HG03571 (cell line): Measurements from ENCODE around the gene DCLK1.
A peak's percentile ranks its signal among the peaks of the same experiment; 100 is the strongest.

Source experiments
- ATAC-seq: cut with Tn5 transposase; IDR thresholded peaks from one replicate; pipeline ENCODE4 v1.9.1; 2021; ENCODE audit not compliant: unreplicated experiment

The DCLK1 gene

DNA sequence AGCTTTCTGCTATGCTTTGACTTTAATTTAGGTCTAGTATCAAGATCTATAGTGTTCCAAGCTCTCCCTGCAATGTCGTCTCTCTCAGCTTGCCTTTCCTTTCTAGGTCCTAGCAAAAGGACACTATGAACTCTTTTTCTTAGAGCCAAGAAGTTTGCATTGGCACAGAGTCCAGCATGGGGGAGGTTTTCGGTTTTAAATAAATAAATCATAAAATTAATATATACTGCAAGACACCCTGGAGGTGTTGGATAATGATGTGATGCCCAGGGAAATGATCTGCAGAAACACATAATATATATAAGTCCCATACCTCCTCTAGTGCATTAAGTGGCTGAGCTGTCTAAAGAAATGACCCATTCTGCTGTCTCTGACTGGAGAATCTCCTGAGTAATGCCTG lies 338.3 kb downstream of the DCLK1 start:
- no peak for ATAC-seq

DNA sequence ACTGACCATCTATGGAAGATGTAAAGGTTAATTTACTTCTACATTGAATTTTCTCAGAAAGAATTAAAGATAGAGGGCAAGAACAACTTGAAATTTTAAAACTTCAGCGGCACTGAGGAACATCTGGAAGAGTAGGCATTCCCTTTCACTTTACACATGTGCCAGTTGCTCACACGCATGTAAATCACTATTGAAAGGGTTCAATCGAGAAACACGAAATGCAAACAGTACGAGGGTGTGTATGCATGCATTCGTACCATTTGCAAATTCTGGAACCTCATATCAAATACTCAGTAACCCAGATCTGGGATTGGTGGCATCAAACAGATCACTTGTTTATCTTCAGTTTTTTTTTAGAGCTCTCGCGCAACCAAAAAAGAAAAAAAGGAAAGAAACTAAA lies 339.2 kb downstream of the DCLK1 start:
- ATAC-seq, result no peak

DNA sequence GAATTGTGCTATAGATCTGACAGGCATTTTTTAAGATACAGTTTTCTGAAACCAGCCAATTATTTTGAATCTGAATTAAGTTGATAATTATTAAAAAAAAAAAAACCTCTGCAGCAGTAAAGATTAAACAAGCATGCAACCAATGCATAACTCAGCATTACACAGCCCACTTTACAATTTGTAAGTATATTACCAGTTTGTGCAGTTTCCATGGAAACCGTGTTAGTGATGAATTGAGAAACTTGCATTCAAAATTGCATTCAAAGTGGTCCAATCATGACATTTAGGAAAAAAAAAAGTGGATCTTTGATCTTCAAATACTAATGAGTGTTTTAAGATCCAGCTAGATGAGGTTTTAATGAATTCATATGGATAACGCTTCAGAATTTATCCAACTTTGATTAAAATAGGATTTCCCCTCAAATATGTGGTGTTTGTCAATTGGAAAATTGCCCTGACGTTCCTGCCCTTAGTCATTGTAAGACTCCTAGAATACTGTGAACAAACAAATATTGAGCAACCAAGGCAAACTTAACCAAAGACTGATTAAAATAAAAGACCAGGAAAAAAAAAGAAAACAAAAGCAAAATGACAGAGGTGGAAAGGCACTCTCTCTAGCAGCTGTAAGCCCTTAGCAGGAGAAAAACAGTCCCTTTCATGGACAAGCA lies 339.9 kb downstream of the DCLK1 start:
- ATAC-seq, result no peak

DNA sequence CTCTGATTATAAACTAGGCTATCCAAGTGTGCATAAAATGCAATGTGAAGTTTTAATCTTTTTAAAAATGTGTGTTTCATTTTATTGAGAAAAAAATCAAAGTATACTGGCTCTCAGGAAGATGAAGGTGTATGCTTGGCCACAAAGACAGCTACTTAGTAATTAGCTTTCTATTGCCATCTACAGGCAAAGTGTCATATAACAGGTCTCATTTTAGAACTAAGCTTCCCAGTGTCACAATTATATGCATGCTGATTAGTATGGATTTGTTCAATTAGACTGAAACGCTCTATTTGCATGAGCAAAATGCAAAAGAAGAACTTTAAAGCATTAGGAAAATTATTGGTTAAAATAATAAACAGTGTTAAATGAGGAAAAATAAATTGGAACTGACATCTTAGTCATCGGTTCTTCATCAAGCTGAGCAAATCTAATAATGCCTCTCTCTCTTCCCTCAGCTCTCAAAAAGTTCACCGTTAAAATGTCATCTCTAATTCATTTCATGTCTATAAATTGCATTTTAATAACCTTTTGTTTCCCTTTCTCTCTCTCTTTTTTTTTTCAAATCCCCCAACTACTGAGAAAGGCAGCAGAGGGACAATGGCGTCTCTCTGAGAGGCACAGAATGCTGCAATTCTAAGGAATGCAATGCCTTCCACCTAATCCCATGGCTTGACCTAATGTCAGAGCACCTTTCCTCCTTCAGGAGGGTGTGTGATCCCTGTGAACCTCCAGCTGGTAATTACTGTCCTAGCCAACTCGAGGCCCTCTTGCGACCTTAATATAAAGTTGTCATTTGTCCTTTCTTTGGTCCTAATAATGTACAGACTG lies 341.6 kb downstream of the DCLK1 start:
- peak; percentile 66 for ATAC-seq

DNA sequence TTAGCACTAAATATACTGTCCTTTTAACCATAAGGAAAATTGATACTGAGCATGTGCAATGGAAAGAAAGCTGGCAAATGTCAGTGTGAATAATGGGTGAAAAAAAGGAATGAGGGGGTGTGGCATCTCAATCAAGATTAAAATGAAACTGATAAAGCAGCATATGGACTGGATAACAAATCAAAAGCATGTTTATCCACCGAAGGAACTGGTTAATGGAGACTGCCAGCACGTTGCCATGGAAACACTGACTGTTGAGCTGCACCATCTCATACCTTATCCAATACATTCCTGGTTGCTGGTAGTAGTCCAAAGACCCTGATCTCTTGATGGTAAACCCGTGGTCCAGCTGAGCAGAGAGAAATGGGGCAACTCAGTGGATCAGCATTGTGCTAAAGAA lies 343.2 kb downstream of the DCLK1 start:
- no peak for ATAC-seq

DNA sequence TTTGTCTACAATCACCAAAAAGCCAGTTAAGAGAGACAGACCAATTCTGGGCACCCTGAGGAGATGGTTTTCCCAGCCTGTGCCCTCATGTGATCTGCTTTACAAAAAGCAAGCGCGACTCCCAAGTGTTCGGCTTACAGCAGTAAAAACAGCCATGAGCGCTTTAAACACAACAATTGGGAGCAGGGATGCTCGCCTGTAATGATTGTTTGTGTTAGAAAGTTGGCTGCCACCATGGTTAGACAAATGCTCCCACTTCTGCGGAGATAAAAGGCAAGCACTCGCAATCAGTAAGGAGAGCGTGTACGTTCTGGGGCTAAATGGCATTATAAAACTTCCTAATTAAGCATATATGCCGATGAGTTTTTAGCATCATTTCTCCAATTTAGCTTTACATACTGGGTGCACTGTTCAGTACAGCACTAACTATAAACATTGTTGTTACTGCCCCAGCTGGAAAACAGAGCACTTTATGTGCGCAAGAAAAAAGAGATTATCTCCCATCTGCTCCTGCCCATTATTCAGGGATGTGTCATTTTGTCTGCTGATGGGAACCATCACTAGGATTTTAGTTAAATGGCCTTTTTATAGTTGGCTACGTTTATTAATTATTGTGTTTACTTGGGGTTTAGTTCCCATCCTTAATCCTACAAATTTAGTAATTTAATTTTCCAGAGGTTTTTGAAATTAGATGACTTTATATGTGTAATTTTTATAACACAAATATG lies 345.4 kb downstream of the DCLK1 start:
- ATAC-seq, result no peak

DNA sequence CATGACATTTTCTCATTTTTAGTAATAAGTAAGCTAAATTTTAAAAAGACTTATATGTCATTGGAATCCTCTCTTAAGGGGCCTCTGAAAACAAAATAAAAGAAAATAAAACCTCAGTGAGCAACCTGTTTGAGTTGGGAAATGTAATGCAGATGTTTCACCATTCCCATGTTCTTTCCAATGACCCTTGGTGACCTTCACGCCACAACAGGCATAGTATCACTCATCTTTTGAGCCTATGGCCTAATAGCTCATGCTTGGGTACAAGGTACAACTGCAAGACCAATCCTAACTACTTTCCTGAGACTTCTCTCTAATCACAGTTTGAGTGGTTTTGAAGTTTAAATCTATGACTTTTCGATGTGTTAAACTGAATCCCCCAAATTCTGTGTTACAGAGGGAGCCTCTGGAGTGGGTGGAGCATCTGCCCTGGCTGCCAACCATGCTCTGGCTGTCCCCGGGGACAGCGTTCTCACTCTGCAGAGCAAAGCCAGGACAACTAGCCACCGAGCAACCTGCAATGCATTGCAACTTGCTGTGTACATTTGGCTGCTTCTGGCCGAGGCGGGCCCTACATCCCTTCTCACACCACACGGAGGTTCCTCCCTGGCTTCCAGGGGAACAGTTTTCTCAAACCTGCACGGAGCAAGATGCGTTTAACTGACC lies 346.8 kb downstream of the DCLK1 start:
- no peak for ATAC-seq

DNA sequence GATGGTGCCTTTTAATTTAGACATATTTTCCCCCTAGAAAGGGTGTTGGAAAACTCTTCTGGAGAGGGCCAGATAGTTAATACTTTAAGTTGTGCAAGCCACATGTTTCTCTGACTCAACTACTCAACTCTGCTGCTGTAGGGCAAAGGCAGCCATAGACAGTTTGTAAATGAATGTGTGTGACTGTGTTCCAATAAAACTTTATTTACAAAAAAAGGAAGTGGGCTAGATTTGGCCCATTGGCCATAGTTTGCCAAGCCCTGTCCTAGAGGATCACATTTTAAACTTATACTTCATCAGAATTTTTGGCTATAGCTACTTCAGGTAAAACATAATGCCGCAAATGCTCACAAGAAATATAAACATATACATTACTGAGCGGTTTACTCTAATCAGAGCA lies 348.4 kb downstream of the DCLK1 start:
- no peak for ATAC-seq

DNA sequence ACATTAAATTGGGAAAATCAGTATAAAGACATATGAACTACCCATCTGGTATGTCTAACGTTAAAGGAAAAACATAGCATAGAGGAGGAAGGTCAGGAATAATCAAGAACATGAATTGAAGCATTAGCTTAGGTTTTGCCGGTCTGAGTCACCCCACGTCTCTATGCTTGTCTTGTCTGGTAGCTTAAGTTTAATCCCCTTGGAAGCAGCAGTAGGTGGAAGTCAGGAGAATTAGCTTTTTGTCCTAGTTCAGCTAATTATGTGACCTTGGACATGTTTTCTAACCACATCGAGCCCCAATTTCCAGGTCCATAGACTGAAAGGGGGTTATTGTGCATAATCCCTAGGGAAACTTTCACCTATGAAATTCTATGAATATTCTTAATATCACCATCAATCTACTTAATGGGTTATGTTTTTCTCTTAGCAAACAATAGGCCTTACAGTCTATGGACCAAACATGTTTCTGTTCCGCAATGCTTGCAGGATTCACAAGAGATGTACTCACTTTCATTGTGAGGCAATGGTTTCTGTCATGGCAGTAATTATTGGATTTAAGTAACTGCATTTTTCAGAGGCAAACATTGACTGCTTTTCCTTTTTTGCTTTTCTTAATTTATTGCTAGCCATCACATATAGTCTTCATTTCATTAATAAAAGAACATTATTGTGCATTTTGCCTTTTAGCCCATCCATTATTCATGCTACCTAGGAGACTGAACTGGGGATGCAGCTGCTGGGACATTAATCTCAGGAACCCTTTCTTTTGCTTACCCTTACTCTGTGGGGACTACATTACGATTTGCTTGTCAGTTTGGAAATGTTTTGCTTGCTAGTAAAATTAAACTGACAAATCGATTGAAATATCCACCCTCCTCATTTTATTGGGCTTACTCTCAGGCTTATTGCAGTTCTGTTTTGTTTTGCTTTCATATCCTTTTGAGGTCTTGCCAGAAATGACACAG lies 349.9 kb downstream of the DCLK1 start:
- ATAC-seq, result no peak

DNA sequence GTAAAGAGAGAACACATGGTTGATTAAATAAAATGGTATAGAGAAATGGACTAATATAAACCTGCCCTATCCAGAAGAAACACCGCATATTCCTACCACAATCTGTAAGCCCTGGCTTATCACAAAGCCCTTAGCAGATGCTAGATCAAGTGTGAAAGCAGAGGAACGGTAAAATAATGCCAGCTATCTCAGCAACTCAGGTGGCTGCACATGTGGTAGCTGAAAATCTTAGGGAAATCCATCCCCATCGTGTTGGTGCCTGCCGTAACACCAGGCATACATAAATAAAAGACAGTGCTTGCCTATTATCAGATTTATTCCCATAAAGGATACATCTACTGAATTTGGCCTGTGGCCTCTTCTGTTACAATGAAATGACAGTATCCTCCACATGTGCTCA lies 350.6 kb downstream of the DCLK1 start:
- ATAC-seq, result no peak

DNA sequence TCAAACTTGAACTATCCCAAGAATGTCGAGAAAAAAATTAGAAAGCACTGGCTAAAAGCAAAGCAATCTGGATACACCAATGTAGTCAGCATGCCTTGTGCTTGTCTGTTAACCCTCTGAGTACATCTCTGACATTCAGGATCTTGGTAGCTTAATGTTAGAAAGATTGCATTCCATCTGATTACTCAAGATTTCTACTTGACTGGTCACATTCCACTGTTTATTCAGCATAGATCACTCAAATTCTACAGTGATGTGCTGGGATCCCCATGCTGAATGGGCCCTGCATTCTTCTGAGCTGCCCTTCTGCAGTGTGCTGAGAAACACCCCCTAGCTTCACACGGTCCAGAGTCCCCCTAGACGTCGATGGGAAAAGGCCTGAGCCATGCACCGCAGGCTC lies 359.3 kb downstream of the DCLK1 start:
- no peak for ATAC-seq

DNA sequence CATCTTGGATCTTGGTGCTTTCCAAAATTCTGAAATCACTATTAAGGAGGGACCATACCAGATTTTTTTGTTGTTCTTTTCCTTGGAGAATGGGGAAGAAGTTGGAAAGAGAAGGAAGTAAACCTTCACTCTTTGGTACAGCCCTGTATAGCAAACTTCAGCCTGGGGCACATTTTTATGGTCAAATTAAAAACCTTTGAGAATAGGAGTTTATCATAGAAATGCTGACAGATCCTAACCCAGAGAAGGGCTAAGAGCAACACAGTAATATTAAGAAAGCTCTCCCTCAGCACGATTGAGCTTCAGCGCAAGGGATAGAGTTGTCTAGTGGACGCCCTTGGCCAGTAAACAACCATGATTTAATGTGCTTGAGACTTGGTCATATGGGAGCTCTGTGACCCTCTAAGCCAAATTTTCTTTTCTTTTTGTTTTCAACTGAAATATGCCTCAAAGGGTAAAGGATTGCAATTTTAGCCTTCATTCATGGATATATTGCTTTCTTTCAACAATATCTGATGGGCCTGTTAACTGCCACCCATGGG lies 360.4 kb downstream of the DCLK1 start:
- no peak for ATAC-seq

DNA sequence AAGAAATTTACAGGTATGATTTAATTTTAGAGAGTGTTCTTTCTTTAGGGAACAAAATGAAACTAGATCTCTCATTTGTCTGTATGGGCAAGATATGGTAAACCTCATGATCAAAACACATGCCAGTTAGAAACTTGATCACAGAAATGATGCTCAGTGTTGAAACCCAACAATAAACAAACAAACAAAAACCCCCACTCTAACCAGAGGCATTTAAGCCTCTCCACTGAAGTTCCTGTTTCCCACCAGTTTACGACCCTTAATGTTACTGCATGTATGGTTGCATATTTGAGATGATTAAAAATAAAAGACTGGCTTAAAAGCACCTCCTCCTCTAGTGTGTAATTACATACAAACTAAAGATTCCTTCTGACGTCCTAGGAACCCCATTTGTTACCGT lies 361.4 kb downstream of the DCLK1 start:
- no peak for ATAC-seq

DNA sequence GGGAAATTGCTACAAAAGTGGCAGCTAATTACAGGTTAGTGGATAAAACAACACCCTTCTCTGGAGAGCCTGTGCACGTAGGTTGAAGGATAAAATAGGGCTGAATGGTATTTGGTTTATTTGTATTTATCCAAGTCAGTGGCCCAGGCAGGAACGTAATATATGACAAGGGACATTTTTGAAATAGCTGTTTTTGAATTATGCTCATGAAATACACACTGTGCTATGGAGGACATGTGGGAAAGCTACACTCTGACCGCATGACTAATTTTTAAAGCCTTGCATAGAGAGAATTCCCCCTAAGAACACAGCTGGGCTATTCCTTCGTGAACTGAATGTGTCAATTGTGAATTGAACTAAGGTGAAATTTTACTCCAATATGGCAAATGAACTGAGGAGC lies 362.6 kb downstream of the DCLK1 start:
- no peak for ATAC-seq

DNA sequence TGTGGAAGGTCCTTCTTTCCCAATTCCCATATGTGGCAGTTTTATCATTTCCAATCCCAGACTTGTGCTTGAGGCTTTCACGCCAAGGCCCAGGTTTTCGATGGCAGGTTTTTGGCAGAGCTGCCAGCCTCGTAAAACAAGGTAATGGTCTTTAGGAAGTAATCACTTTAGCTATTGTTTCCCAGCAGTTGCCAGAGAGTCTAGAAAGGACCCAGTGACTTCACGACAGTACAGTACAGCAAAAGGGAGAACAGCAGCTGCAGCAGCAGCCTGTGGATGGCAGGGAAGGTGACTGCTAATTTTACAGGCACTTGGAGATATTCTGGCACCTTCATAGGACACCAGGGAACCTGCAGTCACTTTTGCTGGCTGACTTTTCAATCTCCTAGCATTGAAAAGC lies 363.1 kb downstream of the DCLK1 start:
- ATAC-seq, result no peak

DNA sequence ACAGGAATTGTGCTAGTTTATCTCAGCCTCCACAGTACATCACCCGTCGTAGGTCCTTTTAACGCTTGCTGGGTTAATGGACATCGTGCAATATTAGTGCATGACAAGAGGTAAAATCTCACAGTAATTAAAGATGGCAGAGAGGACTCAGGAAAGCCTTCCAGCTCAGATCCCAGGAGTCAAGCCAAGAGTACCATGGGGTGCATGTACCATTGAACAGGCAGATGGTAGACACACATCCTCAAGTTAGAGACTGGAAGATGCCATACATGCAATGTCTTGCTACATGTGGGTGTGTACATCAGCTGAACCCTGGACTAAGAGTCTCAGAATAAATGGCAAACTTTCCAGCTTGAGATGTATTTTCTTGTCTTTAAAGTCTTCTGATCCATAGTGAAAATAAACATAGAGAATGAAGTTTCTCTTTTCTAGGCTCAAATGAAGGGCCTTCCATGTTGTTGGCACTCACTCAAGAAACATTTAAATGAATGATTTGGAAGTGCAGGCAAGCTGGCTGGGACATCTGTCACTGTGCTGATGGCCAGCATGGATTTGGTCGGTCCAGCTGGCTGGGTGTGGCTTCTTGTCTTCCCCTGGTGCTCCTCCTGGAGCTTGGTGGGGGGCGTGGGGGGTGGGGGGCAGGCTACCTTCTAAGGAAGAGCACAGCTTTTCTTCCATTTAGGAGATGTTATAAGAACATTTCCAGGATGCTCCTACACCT lies 363.8 kb downstream of the DCLK1 start:
- ATAC-seq, result no peak

DNA sequence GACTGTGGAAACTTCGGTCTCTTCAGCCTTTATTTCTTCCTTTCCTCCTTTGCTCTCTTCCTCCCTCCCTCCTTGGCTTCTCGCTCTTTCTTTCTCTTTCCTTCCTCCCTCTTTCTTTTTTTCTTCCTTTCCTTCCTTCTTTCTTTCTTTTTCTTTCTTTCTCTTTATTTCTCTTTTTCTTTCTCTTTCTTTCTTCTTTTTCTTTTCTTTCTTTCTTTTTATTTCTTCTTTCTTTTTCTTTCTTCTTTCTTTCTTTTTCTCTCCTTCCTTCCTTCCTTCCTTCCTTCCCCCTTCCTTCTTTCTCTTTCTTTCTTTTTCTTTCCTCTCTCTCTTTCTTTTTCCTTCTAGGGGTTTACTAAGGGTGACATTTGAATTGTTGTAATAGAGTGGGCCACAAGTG lies 364.5 kb downstream of the DCLK1 start:
- no peak for ATAC-seq

DNA sequence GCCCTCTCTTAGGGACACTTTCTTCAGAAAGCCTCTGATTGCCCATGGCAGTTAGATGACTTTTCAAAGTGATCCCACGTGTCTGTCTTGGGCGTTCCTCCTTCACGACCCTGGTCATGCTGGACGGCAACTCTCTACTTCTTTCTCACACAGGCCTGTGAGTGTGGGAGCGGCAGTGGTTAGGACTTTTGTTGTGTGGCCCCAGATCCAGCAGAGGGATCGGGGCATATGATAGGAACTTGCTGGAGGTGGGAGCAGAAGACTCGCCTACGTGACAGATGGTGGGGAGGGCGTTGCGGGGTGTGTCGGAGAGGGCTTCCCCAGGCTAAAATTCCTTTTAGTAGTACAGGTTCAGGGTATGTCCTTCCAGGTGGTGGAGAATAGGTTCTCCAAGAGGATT lies 365.2 kb downstream of the DCLK1 start:
- ATAC-seq, result no peak

DNA sequence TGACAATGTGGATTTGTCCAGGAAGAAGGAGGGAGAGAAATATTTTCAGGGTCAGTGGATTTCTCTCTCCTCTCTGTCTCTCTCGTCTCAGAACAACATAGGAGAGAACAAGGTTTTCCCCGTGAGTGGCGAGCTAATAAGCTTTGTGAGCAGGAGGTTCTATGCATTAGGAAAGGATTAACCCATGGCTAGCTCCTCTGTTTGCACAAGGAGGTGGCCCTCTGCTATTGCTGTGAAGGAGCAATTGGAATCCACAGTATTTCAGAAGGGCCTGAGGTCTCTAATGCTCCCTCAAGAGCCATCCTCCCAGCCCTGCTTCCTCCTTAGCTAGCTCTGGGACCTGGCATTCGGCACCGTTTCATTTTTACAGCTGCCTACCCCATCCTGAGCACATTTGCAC lies 365.8 kb downstream of the DCLK1 start:
- ATAC-seq, result no peak
